ENCODE results near the gene KSR1.

- TF ChIP-seq CTCF (IDR thresholded peaks at IDR 0.05) (no peak), POLR2AphosphoS5 (IDR thresholded peaks at IDR 0.05) (no peak), POLR2A (IDR thresholded peaks at IDR 0.05) (no peak), EP300 (IDR thresholded peaks at IDR 0.05) (no peak)
Measured at GRCh38 chr17:27573548-27573947, 117.3 kb downstream of the KSR1 start.
